ENCODE data around the gene ATIC. TPM values are rescaled to one million over a fixed set of nuclear protein-coding genes. Genes with fewer than 3 reads are reported as not detected.

ATIC gene
- polyA plus RNA-seq, 3 donors: 20.8 to 32.3 (median 21.6) TPM

- no peak overlapping the region for H3K4me3 ChIP-seq (replicated peaks in 1 of 3; ENCODE audit: low read depth in 2 of 3, low read length in 3 of 3)
- H3K27ac Mint-ChIP-seq: no peak overlapping the region
- peaks cover 0 to 4% (median 0%) of the 10 kb centered on the region in 3 donors for H3K27me3 Mint-ChIP-seq (ENCODE audit: low read depth in 3 of 3)
- H3K4me3 Mint-ChIP-seq: no peak overlapping the region
- no peak for DNase-seq
- no peak overlapping the region for H3K27ac ChIP-seq (ENCODE audit: low read depth in 1 of 2, low read length in 2 of 2)
- no peaks in the 10 kb centered on the region for H3K36me3 ChIP-seq (replicated peaks in 1 of 2; ENCODE audit: control insufficient read depth in 1 of 2, insufficient read depth in 2 of 2, low read length in 2 of 2)
- H3K27me3 ChIP-seq (ENCODE audit: control insufficient read depth in 2 of 2, insufficient read depth in 2 of 2, low read length in 2 of 2): no peaks in the 10 kb centered on the region
- no peak overlapping the region for H2AFZ ChIP-seq (ENCODE audit: insufficient read depth, low read depth, low read length, poor library complexity, severe bottlenecking)
- 100% methylated on average over 2 of the region's 3 CpGs for WGBS (ENCODE audit: insufficient coverage)
- H4K20me1 ChIP-seq (ENCODE audit: insufficient read depth, low read length): no peaks in the 10 kb centered on the region
- no peak overlapping the region for H3K9ac ChIP-seq (ENCODE audit: insufficient read depth, low read length, poor library complexity, severe bottlenecking)
- no peak overlapping the region for H3K4me2 ChIP-seq (replicated peaks; ENCODE audit: extremely low read depth, low read length, poor library complexity, severe bottlenecking)
- H3K4me1 Mint-ChIP-seq: no peaks in the 10 kb centered on the region
- no peaks in the 10 kb centered on the region for H3K36me3 Mint-ChIP-seq
- intact Hi-C loops (cut with micrococcal nuclease): no loop called here
- TF ChIP-seq CTCF (IDR thresholded peaks at IDR 0.05): no peak
- H3K4me1 ChIP-seq (ENCODE audit: control insufficient read depth in 1 of 2, insufficient read depth in 2 of 2, low read length in 2 of 2): no peaks in the 10 kb centered on the region
- peaks cover 0 to 8% of the 10 kb centered on the region in 2 donors for H3K9me3 ChIP-seq (replicated peaks in 1 of 2; ENCODE audit: control insufficient read depth in 1 of 2, insufficient read depth in 1 of 2, low read length in 2 of 2)
- peaks cover 0 to 10% (median 6%) of the 10 kb centered on the region in 7 donors for H3K9me3 Mint-ChIP-seq
- no peaks in the 10 kb centered on the region for H3K79me2 ChIP-seq (ENCODE audit: insufficient read depth, low read length)
Measured at GRCh38 chr2:215378045-215378444, 66.2 kb downstream of the ATIC start.

- intact Hi-C loops (cut with micrococcal nuclease): no loop called here
- peaks cover 0 to 4% (median 0%) of the 10 kb centered on the region in 3 donors for H3K27me3 Mint-ChIP-seq (ENCODE audit: low read depth in 3 of 3)
- DNase-seq: no peak
- Histone ChIP-seq H3K4me1 (ENCODE audit: control insufficient read depth in 1 of 2, insufficient read depth in 2 of 2, low read length in 2 of 2) (no peaks in the 10 kb centered on the region), H3K9ac (ENCODE audit: insufficient read depth, low read length, poor library complexity, severe bottlenecking) (no peak overlapping the region), H3K27me3 (ENCODE audit: control insufficient read depth in 2 of 2, insufficient read depth in 2 of 2, low read length in 2 of 2) (no peaks in the 10 kb centered on the region), H3K27ac (ENCODE audit: low read depth in 1 of 2, low read length in 2 of 2) (no peak overlapping the region), H3K79me2 (ENCODE audit: insufficient read depth, low read length) (no peaks in the 10 kb centered on the region), H2AFZ (ENCODE audit: insufficient read depth, low read depth, low read length, poor library complexity, severe bottlenecking) (no peak overlapping the region), H3K4me3 (replicated peaks in 1 of 3; ENCODE audit: low read depth in 2 of 3, low read length in 3 of 3) (no peak overlapping the region), H3K4me2 (replicated peaks; ENCODE audit: extremely low read depth, low read length, poor library complexity, severe bottlenecking) (no peak overlapping the region), H3K36me3 (replicated peaks in 1 of 2; ENCODE audit: control insufficient read depth in 1 of 2, insufficient read depth in 2 of 2, low read length in 2 of 2) (no peaks in the 10 kb centered on the region), H3K9me3 (replicated peaks in 1 of 2; ENCODE audit: control insufficient read depth in 1 of 2, insufficient read depth in 1 of 2, low read length in 2 of 2) (peaks cover 0 to 8% of the 10 kb centered on the region in 2 donors), H4K20me1 (ENCODE audit: insufficient read depth, low read length) (no peaks in the 10 kb centered on the region)
- WGBS (ENCODE audit: insufficient coverage): 95% methylated on average over 7 of the region's 7 CpGs
- no peaks in the 10 kb centered on the region for H3K4me1 Mint-ChIP-seq
- no peak overlapping the region for H3K27ac Mint-ChIP-seq
- no peaks in the 10 kb centered on the region for H3K36me3 Mint-ChIP-seq
- H3K9me3 Mint-ChIP-seq: peaks cover 0 to 10% (median 6%) of the 10 kb centered on the region in 7 donors
- H3K4me3 Mint-ChIP-seq: no peak overlapping the region
- TF ChIP-seq CTCF (IDR thresholded peaks at IDR 0.05): no peak
Measured at GRCh38 chr2:215379039-215379438, 67.2 kb downstream of the ATIC start.
